Measurements from ENCODE around the gene PTPN12.

PTPN12 gene

DNA sequence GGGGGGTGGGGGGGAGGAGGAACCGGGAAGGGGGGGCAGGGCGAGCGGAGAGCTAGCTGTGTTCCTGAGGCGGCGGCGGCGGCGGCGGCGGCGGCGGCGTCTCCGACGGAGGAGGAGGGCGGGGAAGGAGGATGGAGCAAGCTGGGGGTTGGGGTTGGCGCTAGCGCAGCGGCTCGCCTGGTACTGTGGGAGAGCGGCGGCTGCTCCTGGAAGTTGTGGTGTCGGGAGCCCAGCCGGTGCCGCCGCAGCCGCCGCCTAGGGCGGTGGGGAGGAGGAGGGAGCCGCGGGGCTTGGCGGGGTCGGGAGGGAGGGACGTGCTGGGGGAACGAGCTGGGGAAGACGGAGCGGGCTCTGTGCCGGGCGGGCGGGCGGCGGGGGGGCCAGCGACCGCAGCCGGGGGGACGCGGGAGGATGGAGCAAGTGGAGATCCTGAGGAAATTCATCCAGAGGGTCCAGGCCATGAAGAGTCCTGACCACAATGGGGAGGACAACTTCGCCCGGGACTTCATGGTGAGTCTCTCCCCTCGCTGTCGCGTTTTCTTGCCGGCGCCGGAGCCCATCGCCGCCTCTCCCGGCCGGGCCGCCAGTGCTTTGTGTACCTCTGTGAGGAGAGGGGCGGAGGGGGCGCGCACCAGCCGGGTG, at the start of gene PTPN12:
TSS of gene PTPN12 (plus strand) at position 160 of the 642 bp plus-strand sequence. CDS start at position 412, 252 bp downstream.
- H3K27ac Mint-ChIP-seq = peak within 1 kb of the TSS; percentile 99
- peaks cover 46% of the 10 kb centered on the region for H3K4me1 Mint-ChIP-seq
- peak within 1 kb of the TSS; percentile 97 for H3K4me3 Mint-ChIP-seq
- TF ChIP-seq, protein P1, sequence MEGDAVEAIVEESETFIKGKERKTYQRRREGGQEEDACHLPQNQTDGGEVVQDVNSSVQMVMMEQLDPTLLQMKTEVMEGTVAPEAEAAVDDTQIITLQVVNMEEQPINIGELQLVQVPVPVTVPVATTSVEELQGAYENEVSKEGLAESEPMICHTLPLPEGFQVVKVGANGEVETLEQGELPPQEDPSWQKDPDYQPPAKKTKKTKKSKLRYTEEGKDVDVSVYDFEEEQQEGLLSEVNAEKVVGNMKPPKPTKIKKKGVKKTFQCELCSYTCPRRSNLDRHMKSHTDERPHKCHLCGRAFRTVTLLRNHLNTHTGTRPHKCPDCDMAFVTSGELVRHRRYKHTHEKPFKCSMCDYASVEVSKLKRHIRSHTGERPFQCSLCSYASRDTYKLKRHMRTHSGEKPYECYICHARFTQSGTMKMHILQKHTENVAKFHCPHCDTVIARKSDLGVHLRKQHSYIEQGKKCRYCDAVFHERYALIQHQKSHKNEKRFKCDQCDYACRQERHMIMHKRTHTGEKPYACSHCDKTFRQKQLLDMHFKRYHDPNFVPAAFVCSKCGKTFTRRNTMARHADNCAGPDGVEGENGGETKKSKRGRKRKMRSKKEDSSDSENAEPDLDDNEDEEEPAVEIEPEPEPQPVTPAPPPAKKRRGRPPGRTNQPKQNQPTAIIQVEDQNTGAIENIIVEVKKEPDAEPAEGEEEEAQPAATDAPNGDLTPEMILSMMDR (IDR thresholded peaks at IDR 0.05) = no peak
- DNase-seq = peak; percentile 64
- peaks cover 27% of the 10 kb centered on the region for H3K9me3 Mint-ChIP-seq
- peaks cover 3% of the 10 kb centered on the region for H3K27me3 Mint-ChIP-seq (ENCODE audit: low read depth, poor library complexity)
- H3K36me3 Mint-ChIP-seq (ENCODE audit: low read depth) = peaks cover 23% of the 10 kb centered on the region

GRCh38 chr7:77488986-77489385, 48.1 kb upstream of the PTPN12 start:
- Mint-ChIP-seq H3K27ac (no peak overlapping the region), H3K36me3 (ENCODE audit: low read depth) (no peaks in the 10 kb centered on the region), H3K4me3 (no peak overlapping the region), H3K4me1 (no peaks in the 10 kb centered on the region), H3K27me3 (ENCODE audit: low read depth, poor library complexity) (no peaks in the 10 kb centered on the region), H3K9me3 (peaks cover 10% of the 10 kb centered on the region)
- TF ChIP-seq, protein P1 (IDR thresholded peaks at IDR 0.05) = no peak
- DNase-seq = no peak

DNA sequence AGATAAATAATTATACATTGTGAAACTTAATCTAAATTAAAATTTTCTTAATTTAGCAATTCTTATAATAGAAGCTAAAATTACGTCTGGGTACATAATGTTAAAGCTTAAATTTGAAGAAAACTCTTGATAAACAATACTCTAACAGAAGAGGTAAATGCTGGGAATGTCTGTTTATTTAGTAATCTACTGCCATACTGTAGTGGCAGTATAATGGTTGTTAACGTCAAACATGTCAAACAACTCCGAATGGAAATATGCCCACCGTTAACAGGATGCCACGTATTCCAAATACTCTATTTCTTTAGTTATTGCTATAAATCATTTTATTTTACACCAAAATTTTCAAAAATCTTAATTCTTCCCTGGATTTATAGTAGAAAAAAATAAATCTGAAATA, 40.0 kb upstream of the PTPN12 start:
- no peak for DNase-seq
- Mint-ChIP-seq H3K9me3 (peaks cover 17% of the 10 kb centered on the region), H3K27ac (no peak overlapping the region), H3K27me3 (ENCODE audit: low read depth, poor library complexity) (no peaks in the 10 kb centered on the region), H3K4me1 (no peaks in the 10 kb centered on the region), H3K4me3 (no peak overlapping the region), H3K36me3 (ENCODE audit: low read depth) (no peaks in the 10 kb centered on the region)
- TF ChIP-seq, protein P1 (IDR thresholded peaks at IDR 0.05) = no peak

DNA sequence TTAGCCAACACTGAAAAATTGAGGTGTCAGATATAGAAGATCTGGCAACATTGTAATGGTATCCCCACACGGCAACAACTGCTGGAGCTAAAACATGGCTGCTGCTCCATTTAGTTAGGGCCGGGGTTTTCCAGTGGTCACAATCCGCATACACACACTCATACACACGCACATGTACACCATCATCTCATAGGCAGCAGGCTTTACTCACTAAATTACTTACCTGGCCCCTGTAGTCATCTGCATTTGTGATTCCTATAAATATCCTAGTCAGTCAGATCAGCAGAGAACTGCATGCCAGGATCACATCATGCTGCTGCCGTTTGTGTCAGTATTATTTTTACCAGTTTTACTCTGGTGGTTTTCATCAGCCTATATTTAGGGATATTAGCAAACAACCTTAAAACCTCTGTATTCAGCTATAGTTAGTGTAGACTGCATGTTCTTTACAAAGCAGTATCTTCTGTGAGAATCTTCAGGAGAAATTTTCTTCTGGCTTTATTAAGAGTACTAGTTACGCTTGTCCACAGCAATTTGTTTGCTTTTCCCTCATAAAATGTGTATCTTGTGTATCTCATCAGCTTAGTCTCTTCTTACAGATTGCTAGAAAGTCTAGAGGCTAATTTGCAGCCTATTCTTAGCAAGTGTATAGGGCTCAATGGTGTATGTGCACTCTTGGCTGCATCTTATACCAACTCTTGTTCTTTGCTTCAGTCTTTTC, 38.3 kb upstream of the PTPN12 start:
- Mint-ChIP-seq H3K9me3 (peaks cover 9% of the 10 kb centered on the region), H3K27ac (no peak overlapping the region), H3K27me3 (ENCODE audit: low read depth, poor library complexity) (no peaks in the 10 kb centered on the region), H3K4me3 (no peak overlapping the region), H3K36me3 (ENCODE audit: low read depth) (no peaks in the 10 kb centered on the region), H3K4me1 (no peaks in the 10 kb centered on the region)
- DNase-seq = no peak
- TF ChIP-seq, protein P1 (IDR thresholded peaks at IDR 0.05) = no peak

DNA sequence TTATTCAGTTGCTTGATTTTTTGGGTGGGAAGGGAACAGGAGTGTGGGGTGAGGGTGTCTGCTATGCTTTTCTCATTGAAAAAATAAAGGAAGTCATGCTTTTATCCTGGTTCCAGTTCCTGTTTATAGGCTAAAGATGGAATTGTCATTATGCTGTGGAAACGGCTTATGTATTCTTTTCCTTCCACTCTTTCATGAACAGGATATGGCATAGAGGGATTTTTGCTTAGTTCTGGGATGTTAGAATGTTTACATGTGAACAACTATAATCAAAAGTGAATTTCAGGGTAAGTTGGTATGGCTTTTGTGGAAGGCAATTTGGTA, 35.9 kb upstream of the PTPN12 start:
- H3K9me3 Mint-ChIP-seq = no peaks in the 10 kb centered on the region
- H3K27me3 Mint-ChIP-seq (ENCODE audit: low read depth, poor library complexity) = no peaks in the 10 kb centered on the region
- no peak for DNase-seq
- no peaks in the 10 kb centered on the region for H3K36me3 Mint-ChIP-seq (ENCODE audit: low read depth)
- H3K4me3 Mint-ChIP-seq = no peak overlapping the region
- H3K4me1 Mint-ChIP-seq = no peaks in the 10 kb centered on the region
- TF ChIP-seq, protein P1 (IDR thresholded peaks at IDR 0.05) = no peak
- no peak overlapping the region for H3K27ac Mint-ChIP-seq

DNA sequence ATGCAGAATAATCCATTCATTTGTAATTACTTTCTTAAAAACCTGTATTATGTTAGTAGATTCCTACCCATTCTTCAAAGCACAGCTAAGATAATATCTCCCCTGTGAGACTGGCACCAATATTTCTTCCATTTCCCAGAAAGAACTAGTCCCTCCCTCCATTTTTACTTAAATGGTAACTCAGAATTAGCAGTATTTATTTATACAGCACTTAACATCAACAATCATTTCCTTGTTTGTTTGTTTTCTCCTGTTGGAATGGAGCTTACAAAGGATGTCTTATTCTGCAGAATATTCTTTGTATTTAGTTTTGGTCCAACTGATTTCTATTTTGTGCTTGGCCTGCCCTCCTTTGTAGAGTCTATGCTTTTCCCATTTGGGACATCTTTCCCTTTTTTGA, 32.1 kb upstream of the PTPN12 start:
- H3K27ac Mint-ChIP-seq = no peak overlapping the region
- H3K4me1 Mint-ChIP-seq = no peaks in the 10 kb centered on the region
- no peak for DNase-seq
- H3K4me3 Mint-ChIP-seq = no peak overlapping the region
- H3K36me3 Mint-ChIP-seq (ENCODE audit: low read depth) = peaks cover 6% of the 10 kb centered on the region
- no peaks in the 10 kb centered on the region for H3K27me3 Mint-ChIP-seq (ENCODE audit: low read depth, poor library complexity)
- H3K9me3 Mint-ChIP-seq = peaks cover 20% of the 10 kb centered on the region
- TF ChIP-seq, protein P1 (IDR thresholded peaks at IDR 0.05) = no peak
